ENCODE results near the gene CBX8.

The CBX8 gene

DNA sequence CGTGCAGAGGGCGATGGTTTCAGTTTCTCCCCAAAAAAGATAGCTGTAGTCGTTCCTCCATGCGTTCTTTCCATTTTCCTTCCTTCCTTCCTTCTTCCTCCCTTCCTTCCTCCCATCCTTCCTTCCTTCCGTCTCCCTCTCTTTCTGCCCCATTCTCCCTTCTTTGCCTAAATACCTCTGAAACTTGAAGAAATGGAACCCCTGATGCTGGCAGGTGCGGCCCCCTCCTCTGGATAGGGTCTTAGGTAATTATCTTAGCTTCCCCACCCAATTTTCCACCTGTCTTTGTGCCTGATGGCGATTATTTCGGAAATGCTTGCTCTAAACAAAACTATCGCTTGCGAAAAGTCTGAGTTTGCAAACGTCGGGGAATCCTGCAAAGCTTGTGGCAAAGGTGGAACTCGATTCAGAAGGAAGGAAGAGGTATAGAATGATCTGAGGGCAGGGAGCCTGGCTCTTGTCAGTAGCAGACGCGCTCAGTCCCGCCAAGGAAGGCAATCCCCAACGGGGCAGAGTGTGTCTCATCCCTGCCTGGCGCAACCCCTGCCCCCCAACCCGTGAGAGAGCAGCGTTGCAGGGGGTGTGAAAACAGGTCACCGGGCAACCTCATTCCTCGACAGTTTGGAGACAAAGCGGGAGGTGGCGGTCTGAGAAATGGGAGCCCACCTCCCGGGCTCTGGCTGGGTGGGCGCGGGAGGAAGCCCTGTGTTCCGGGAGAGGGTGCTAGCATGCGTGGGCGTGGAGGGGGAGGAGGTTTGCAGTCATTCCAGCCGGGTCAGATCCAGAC is 2.9 kb upstream of the CBX8 start:
- Histone ChIP-seq H3K9me3 (replicated peaks; ENCODE audit: low read length) (no peaks in the 10 kb centered on the region), H3K27me3 (ENCODE audit: control insufficient read depth, insufficient read depth, low read length) (peaks cover 70% of the 10 kb centered on the region), H3K4me3 (ENCODE audit: low read length) (no peak overlapping the region), H3K9ac (ENCODE audit: low read depth, low read length) (no peak overlapping the region), H3K36me3 (ENCODE audit: insufficient read depth, low read length) (no peaks in the 10 kb centered on the region), H3K4me2 (ENCODE audit: low read length) (peak overlapping the region; percentile 65), H3K4me1 (ENCODE audit: control insufficient read depth, insufficient read depth, low read length) (peaks cover 34% of the 10 kb centered on the region)

DNA sequence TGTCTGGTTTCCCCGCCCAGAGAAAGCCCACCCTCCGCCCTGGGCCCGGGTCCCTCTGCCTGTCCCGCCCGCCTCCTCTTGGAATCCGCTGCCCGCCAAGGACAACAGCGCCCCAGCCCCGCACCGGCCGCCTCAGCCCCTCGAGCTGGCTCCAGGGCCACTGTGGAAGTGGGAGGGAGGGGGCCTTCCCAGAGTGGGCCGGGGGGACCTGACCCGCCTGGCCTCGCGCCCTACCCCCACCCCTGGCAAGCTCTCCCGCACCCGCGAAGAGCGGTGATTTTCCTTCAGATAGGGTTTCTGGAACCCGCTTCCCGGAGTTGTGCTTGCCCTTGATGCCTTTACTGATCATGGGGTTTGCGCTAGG is 2.3 kb upstream of the CBX8 start:
- Histone ChIP-seq H3K4me3 (ENCODE audit: low read length) (no peak overlapping the region), H3K36me3 (ENCODE audit: insufficient read depth, low read length) (no peaks in the 10 kb centered on the region), H3K27me3 (ENCODE audit: control insufficient read depth, insufficient read depth, low read length) (peaks cover 64% of the 10 kb centered on the region), H3K4me1 (ENCODE audit: control insufficient read depth, insufficient read depth, low read length) (peaks cover 34% of the 10 kb centered on the region), H3K9me3 (replicated peaks; ENCODE audit: low read length) (no peaks in the 10 kb centered on the region), H3K4me2 (ENCODE audit: low read length) (no peak overlapping the region), H3K9ac (ENCODE audit: low read depth, low read length) (no peak overlapping the region)

DNA sequence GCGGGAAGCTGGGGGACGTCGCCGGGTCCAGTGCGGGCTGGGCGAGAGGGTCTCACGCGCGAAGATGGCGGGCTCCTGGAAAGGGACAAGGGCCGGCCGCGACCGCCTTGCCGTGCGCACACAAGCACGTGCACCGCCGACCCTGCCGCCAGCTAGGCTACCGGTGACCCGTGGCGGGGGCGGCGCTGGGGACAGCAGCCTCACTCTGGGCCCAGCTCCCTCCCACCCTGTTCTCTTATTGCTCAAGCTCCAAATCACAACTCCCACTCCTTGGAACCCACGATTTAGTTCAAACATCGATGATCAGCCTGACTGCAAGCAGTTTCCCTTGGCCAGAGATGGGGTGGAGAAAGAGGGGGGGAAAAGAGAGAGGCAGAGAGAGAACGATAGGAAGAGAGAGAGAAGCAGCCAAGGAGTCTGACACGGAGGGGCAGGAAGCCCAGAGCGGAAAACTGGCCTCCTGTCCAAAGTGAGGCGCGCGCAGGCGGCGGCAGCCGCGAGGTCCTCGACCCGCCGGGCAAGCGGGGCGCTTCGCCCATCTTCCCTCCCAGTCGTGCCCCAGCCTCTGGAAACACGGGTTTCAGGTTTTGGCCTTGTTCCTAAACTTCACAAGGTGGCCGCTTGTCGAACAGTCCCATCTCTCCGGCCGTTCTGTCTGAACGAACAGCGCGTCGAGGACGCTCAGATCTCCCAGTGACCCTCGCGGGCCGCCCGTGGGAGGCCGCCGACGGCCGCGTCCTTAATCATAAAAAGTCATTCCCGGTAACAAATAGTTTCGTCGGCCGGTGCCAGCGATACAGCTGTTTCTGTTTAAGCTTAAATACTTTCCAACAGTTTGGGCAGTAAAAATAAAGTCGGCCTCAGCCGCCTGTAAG is 1.7 kb upstream of the CBX8 start:
- no peak overlapping the region for H3K9ac ChIP-seq (ENCODE audit: low read depth, low read length)

DNA sequence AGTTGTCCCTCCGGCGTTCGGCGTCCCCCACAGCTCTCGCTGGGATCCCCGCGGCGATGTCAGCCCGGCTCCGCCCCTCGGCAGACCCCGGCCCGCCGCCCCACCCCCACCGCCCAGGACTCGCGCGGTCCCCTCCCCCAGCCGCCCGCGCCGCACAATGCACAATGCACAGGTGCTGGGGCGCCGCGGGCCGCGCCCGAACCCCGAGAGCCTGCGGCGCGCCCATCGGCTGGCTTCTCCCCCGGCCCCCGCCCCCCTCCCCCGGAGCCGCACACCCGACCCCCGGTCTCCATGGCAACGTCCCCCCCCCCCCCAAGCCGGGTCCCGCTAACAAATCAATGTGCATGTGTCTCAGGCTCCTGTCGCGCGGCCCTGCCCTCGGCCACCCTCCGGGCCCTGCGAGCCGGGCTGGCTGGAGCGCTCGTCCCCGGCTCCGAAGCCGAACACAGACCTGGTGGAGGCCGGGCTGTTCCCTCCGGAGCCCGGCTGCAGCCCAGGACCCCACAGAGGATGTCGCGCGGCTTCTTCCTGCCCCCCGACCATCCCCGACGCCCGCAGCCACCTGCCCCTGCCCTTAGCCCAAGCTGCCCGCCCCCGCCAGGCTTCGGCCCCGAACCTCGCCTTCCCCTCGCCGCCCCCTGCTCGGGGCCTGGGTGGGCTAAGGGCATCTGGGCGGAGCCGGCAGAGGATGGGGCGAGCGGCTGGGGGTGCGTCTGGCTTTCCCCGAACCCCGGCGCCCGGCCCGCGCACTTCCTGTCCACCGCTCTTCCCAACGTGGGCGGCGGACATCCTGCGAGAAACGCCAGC is 818 bp upstream of the CBX8 start:
- Histone ChIP-seq H3K27me3 (ENCODE audit: control insufficient read depth, insufficient read depth, low read length) (peaks cover 50% of the 10 kb centered on the region), H3K4me2 (ENCODE audit: low read length) (peak overlapping the region; percentile 74), H3K36me3 (ENCODE audit: insufficient read depth, low read length) (no peaks in the 10 kb centered on the region), H3K4me1 (ENCODE audit: control insufficient read depth, insufficient read depth, low read length) (peaks cover 43% of the 10 kb centered on the region), H3K9me3 (replicated peaks; ENCODE audit: low read length) (no peaks in the 10 kb centered on the region), H3K9ac (ENCODE audit: low read depth, low read length) (peak overlapping the region; percentile 50), H3K4me3 (ENCODE audit: low read length) (peak overlapping the region; percentile 69)

More for the DNA sequence above, 1.7 kb upstream of the CBX8 start:
- Histone ChIP-seq H3K4me1 (ENCODE audit: control insufficient read depth, insufficient read depth, low read length) (peaks cover 39% of the 10 kb centered on the region), H3K9me3 (replicated peaks; ENCODE audit: low read length) (no peaks in the 10 kb centered on the region), H3K36me3 (ENCODE audit: insufficient read depth, low read length) (no peaks in the 10 kb centered on the region), H3K4me2 (ENCODE audit: low read length) (peak overlapping the region; percentile 74), H3K27me3 (ENCODE audit: control insufficient read depth, insufficient read depth, low read length) (peaks cover 58% of the 10 kb centered on the region), H3K4me3 (ENCODE audit: low read length) (peak overlapping the region; percentile 69)

DNA sequence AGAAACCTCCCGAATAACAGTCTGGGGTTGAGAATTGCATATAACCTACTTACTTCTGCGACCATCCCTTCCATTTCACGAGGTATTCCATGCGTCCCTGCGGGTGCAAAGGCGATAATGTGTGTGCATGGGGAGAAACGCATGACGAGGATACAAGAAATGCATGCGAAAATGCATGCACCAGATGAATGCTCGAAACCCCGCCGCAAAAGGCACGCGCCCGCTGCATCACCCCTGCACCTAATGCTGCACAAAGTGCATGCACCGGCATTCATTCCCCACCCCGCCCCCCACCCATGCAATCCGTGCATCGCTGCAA is 474 bp downstream of the CBX8 start:
- peak overlapping the region; percentile 89 for H3K9ac ChIP-seq (ENCODE audit: low read depth, low read length)
- peak overlapping the region; percentile 94 for H3K4me3 ChIP-seq (ENCODE audit: low read length)
- H3K9me3 ChIP-seq (replicated peaks; ENCODE audit: low read length), result no peaks in the 10 kb centered on the region
- peak overlapping the region; percentile 81 for H3K4me2 ChIP-seq (ENCODE audit: low read length)
- no peaks in the 10 kb centered on the region for H3K36me3 ChIP-seq (ENCODE audit: insufficient read depth, low read length)
- H3K4me1 ChIP-seq (ENCODE audit: control insufficient read depth, insufficient read depth, low read length), result peaks cover 47% of the 10 kb centered on the region
- H3K27me3 ChIP-seq (ENCODE audit: control insufficient read depth, insufficient read depth, low read length), result peaks cover 48% of the 10 kb centered on the region

DNA sequence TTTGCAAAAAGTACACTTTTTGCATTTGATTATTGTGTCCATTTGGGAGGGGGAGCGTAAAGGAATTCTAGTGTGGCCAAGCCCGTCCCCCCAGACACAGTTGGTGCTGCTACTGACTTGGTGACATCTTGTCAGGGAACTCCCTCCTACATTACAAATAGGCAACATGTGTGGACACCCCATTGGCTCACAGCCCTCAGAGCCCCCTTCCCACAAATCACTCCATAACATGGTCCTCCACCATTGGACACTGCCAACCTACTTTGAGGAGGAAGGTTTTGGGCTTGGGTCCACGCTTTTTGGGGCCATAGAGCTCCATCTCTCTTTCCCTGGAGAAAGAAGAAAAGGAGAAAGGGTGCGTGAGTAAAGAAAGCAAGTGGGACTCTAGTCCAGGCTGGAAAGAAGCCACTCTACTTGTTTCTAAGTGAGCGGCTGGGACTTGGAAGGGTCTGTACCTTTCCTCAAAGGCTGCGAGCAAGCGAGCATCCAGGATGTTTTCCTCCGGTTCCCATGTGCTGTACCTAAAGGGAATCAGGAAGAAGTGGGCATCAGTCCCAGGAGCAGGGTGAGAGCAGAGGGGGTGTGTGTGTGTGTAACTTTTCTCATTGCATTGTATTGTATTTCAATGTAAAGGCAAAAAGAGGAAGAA is 958 bp downstream of the CBX8 start:
- Histone ChIP-seq H3K9me3 (replicated peaks; ENCODE audit: low read length) (no peaks in the 10 kb centered on the region), H3K4me1 (ENCODE audit: control insufficient read depth, insufficient read depth, low read length) (peaks cover 44% of the 10 kb centered on the region), H3K27me3 (ENCODE audit: control insufficient read depth, insufficient read depth, low read length) (peaks cover 48% of the 10 kb centered on the region), H3K9ac (ENCODE audit: low read depth, low read length) (peak overlapping the region; percentile 1), H3K36me3 (ENCODE audit: insufficient read depth, low read length) (no peaks in the 10 kb centered on the region), H3K4me3 (ENCODE audit: low read length) (peak overlapping the region; percentile 94), H3K4me2 (ENCODE audit: low read length) (peak overlapping the region; percentile 81)

DNA sequence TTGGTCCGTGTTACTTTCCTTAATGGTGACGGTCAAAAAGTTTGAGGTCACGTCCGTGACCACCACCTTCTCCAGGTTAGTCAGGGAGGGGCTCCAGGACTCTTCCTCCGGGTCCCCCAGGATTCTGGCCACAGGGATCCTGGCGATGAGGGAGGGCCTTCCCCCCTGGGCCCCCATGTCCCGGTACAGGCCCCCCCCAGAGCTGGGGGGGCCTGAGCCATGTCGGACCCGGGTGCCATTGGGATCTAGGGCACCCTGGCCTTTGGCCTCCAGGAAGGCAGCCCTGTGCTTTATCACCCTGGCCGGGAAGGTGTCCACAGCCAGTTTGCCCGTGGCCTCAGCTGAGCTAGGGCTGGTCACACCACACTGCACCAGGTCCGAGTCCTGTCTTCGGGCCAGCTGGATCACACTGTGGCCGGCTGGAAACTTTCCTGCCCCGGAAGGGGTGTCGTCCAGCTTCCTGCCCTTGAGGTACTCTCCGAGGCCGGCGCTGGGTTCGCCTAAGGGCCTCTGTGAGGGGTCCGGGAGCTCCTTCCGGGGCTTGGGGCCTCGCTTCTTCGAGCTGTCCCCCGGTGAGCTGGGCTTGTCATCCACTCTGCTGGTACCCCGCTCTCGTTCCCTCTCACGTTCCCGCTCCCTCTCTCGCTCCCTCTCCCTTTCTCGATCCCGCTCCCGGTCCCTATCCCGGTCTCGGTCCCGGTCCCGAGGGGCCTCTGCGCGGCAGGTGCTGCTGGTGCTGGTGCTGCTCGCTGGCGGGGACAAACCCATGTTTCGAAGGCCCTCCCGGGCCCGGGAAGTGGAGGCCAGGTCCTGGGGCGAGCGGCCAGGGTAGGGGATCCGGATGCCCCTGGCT is 2.0 kb downstream of the CBX8 start:
- Histone ChIP-seq H3K4me1 (ENCODE audit: control insufficient read depth, insufficient read depth, low read length) (peaks cover 39% of the 10 kb centered on the region), H3K4me3 (ENCODE audit: low read length) (no peak overlapping the region)

DNA sequence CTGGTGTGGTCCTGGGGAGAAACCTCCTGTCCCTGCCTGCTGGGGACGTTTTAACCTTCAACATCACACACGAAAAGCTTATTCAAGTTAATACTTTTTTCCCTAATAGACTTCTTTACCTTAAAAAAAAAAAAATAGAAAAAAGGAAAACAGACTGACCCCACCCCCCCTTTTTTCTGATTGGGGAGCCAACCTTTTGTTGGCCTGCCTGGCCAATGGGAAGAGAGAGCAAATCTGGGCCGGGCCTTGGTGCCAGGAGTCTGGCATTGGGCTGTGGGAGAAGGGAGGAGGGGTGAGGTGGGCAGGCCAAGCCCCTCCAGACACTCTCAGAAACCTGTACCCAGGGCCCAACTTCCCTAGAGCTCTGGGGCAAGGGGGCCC is 3.0 kb downstream of the CBX8 start:
- Histone ChIP-seq H3K27me3 (ENCODE audit: control insufficient read depth, insufficient read depth, low read length) (peaks cover 47% of the 10 kb centered on the region), H3K4me1 (ENCODE audit: control insufficient read depth, insufficient read depth, low read length) (peaks cover 38% of the 10 kb centered on the region)

More for the DNA sequence above, 2.0 kb downstream of the CBX8 start:
- Histone ChIP-seq H3K27me3 (ENCODE audit: control insufficient read depth, insufficient read depth, low read length) (peaks cover 48% of the 10 kb centered on the region), H3K36me3 (ENCODE audit: insufficient read depth, low read length) (no peaks in the 10 kb centered on the region), H3K9me3 (replicated peaks; ENCODE audit: low read length) (no peaks in the 10 kb centered on the region), H3K4me2 (ENCODE audit: low read length) (no peak overlapping the region), H3K9ac (ENCODE audit: low read depth, low read length) (no peak overlapping the region)

DNA sequence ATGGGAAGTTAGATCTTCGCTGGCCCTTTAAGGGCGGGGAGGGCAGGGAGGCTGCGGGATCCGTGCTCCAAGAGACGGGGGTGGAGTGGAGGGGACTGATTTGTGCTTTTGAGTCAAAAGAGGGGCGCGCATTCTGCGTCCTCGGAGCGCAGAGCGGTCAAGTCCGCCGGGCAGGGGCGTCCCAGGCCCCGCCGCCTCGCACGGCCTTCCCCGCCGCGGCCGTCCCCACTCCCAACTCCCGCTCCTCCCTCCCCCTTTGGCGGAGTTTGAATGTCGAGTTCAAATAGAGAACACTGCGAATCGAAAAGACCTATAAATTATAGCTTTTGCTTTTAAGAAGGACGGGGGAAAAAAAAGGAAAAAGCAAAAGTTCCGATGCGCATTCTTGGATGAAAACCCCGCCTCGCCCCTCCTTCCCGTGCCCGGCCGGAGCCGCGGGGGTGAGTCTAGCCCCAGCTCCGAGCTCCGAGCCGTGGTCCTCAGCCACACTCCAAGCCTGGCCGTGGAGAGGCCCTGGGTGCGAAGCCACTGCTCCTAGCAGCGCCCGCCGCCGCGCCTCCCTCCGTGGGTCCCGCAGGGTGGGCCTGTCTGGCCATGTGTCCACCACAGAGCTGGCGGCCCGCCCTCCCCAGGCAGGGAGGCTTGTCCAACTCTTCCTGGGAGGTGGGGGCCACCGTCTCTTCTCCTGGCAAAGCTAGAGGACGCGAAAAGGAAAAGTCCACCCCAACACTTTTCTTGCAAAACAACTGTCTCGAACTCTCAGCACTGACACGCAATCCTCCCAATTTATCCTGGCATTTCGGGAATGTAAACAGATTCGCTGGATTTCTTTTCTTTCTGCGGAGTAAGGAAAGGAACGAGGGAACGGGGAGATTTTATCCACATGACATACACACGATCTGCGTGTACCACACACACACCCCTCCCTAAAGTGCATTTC is 3.6 kb downstream of the CBX8 start:
- H3K9ac ChIP-seq (ENCODE audit: low read depth, low read length), result peak overlapping the region; percentile 42

More for the DNA sequence above, 3.0 kb downstream of the CBX8 start:
- H3K9me3 ChIP-seq (replicated peaks; ENCODE audit: low read length), result no peaks in the 10 kb centered on the region
- H3K4me2 ChIP-seq (ENCODE audit: low read length), result peak overlapping the region; percentile 93
- no peak overlapping the region for H3K9ac ChIP-seq (ENCODE audit: low read depth, low read length)
- H3K36me3 ChIP-seq (ENCODE audit: insufficient read depth, low read length), result no peaks in the 10 kb centered on the region
- H3K4me3 ChIP-seq (ENCODE audit: low read length), result peak overlapping the region; percentile 70

More for the DNA sequence above, 3.6 kb downstream of the CBX8 start:
- H3K4me3 ChIP-seq (ENCODE audit: low read length), result peak overlapping the region; percentile 70
- H3K36me3 ChIP-seq (ENCODE audit: insufficient read depth, low read length), result no peaks in the 10 kb centered on the region
- H3K27me3 ChIP-seq (ENCODE audit: control insufficient read depth, insufficient read depth, low read length), result peaks cover 42% of the 10 kb centered on the region
- peak overlapping the region; percentile 93 for H3K4me2 ChIP-seq (ENCODE audit: low read length)
- H3K9me3 ChIP-seq (replicated peaks; ENCODE audit: low read length), result no peaks in the 10 kb centered on the region
- H3K4me1 ChIP-seq (ENCODE audit: control insufficient read depth, insufficient read depth, low read length), result peaks cover 32% of the 10 kb centered on the region

Data from skeletal muscle satellite cell (primary cell).